H1 (cell line): ENCODE results near the gene PRCD. TPM values are rescaled to one million over a fixed set of nuclear protein-coding genes. Genes with fewer than 3 reads are reported as not detected.
A peak's percentile ranks its signal among the peaks of the same experiment; 100 is the strongest.

ENCODE experiments used
- CTCF ChIA-PET: fragments of 300-600 bp; sonication (Branson Sonifier 250); formaldehyde crosslinking; loops from one replicate; lab custom pipeline; 2021; ENCODE audit not compliant: partially characterized antibody; lab: Charles Lee
- POLR2A ChIA-PET: fragments of 300-600 bp; sonication (Branson Sonifier 250); formaldehyde crosslinking; loops from one replicate; lab custom pipeline; 2021; ENCODE audit warnings: inconsistent platforms; ENCODE audit not compliant: partially characterized antibody; lab: Charles Lee
- DNase-seq, 2 experiments: peaks; one replicate each; pipeline versions ENCODE4 v3.0.0 to v3.0.0-alpha.2; 2010 to 2022; ENCODE audit warnings: low spot score in 2 of 2, low read depth in 1 of 2, mixed read lengths in 1 of 2
- FAIRE-seq: peaks from 2 replicates; lab custom pipeline; 2011; peaks lifted over from hg19 to GRCh38; lab: Jason Lieb, UNC
- H2AFZ ChIP-seq: 2 replicates; pipeline ENCODE4 v1.8.1; 2012; ENCODE audit warnings: low read length, inconsistent platforms
- H2AK5ac ChIP-seq: 2 replicates; pipeline ENCODE4 v1.6.1; 2013; ENCODE audit warnings: low read depth, low read length
- H2BK120ac ChIP-seq: replicated peaks from 2 replicates; pipeline ENCODE3; 2013; ENCODE audit warnings: low read depth, low read length, inconsistent platforms
- H2BK12ac ChIP-seq: 2 replicates; pipeline ENCODE4 v1.6.1; 2013; ENCODE audit warnings: low read depth, low read length
- H2BK15ac ChIP-seq: 2 replicates; pipeline ENCODE4 v1.6.1; 2013; ENCODE audit warnings: low read length
- H2BK20ac ChIP-seq: 2 replicates; pipeline ENCODE4 v1.6.1; 2013; ENCODE audit warnings: low read length
- H2BK5ac ChIP-seq: 2 replicates; pipeline ENCODE4 v1.6.1; 2013; ENCODE audit warnings: low read depth, low read length
- H3K14ac ChIP-seq: 2 replicates; pipeline ENCODE4 v1.6.1; 2013; ENCODE audit warnings: inconsistent platforms; ENCODE audit not compliant: insufficient read length
- H3K18ac ChIP-seq: 2 replicates; pipeline ENCODE4 v1.6.1; 2013; ENCODE audit warnings: low read length; ENCODE audit errors: extremely low read depth
- H3K23ac ChIP-seq: 2 replicates; pipeline ENCODE4 v1.6.1; 2013; ENCODE audit warnings: inconsistent platforms; ENCODE audit not compliant: insufficient read length
- H3K23me2 ChIP-seq: 2 replicates; pipeline ENCODE4 v1.6.1; 2013; ENCODE audit warnings: low read depth, low read length
- H3K27ac ChIP-seq: 2 replicates; pipeline ENCODE4 v1.6.1; 2011; ENCODE audit warnings: low read depth, low read length, inconsistent platforms
- H3K27me3 ChIP-seq, 4 experiments: replicated peaks in 1 of 4; 1 replicate in 1 of 4; 2 replicates in 3 of 4; pipeline versions ENCODE4 v1.6.1 to v1.8.1; 2011 to 2013; ENCODE audit warnings: low read length in 3 of 4, mild to moderate bottlenecking in 3 of 4, inconsistent platforms in 2 of 4, mixed read lengths in 2 of 4, moderate library complexity in 1 of 4; ENCODE audit not compliant: control insufficient read depth in 3 of 4, insufficient read depth in 3 of 4; ENCODE audit errors: extremely low read depth in 1 of 4
- H3K36me3 ChIP-seq, 4 experiments: 2 replicates each; pipeline versions ENCODE4 v1.6.1 to v1.8.1; 2011 to 2013; ENCODE audit warnings: mild to moderate bottlenecking in 4 of 4, low read length in 3 of 4, moderate library complexity in 2 of 4, control low read depth in 1 of 4, inconsistent platforms in 1 of 4; ENCODE audit not compliant: insufficient read depth in 4 of 4, control insufficient read depth in 2 of 4
- H3K4ac ChIP-seq: replicated peaks from 2 replicates; pipeline ENCODE3; 2013; ENCODE audit warnings: low read length, low read depth, mixed read lengths, inconsistent platforms; ENCODE audit not compliant: insufficient read length
- H3K4me1 ChIP-seq, 4 experiments: replicated peaks in 1 of 4; 1 replicate in 1 of 4; 2 replicates in 3 of 4; pipeline versions ENCODE4 v1.6.1 to v1.8.1; 2011 to 2013; ENCODE audit warnings: low read length in 3 of 4, inconsistent platforms in 2 of 4, mixed read lengths in 1 of 4; ENCODE audit not compliant: insufficient read depth in 4 of 4, control insufficient read depth in 3 of 4
- H3K4me2 ChIP-seq, 2 experiments: 2 replicates each; pipeline versions ENCODE4 v1.6.1 to v1.8.1; 2011 to 2013; ENCODE audit warnings: low read depth in 2 of 2, low read length in 2 of 2, control low read depth in 1 of 2, inconsistent platforms in 1 of 2, mild to moderate bottlenecking in 1 of 2; ENCODE audit not compliant: insufficient read depth in 1 of 2
- H3K4me3 ChIP-seq, 4 experiments: fragments of 200-600, 300-600 bp in 1 of 4; sonication (generic), shearing (Covaris generic), sonication (Bioruptor Twin) in 1 of 4; 2 replicates each; pipeline versions ENCODE4 v1.5.1 to v1.8.1; 2011 to 2016; ENCODE audit warnings: low read length in 4 of 4, low read depth in 3 of 4, control low read depth in 2 of 4, inconsistent platforms in 2 of 4, mild to moderate bottlenecking in 2 of 4, mixed read lengths in 1 of 4, moderate library complexity in 1 of 4; ENCODE audit not compliant: insufficient read depth in 2 of 4; ENCODE audit errors: extremely low read depth in 1 of 4
- H3K56ac ChIP-seq: replicated peaks from 2 replicates; pipeline ENCODE3; 2013; ENCODE audit warnings: low read depth, mild to moderate bottlenecking, mixed read lengths, low read length, inconsistent platforms; ENCODE audit not compliant: insufficient read length
- H3K79me1 ChIP-seq: 2 replicates; pipeline ENCODE4 v1.6.1; 2013; ENCODE audit warnings: low read depth, low read length, control low read depth
- H3K79me2 ChIP-seq, 2 experiments: 2 replicates each; pipeline versions ENCODE4 v1.6.1 to v1.8.1; 2012 to 2013; ENCODE audit warnings: low read length in 2 of 2, mild to moderate bottlenecking in 2 of 2, inconsistent platforms in 1 of 2; ENCODE audit not compliant: insufficient read depth in 2 of 2, control insufficient read depth in 1 of 2
- H3K9ac ChIP-seq, 4 experiments: replicated peaks in 1 of 4; 1 replicate in 1 of 4; 2 replicates in 3 of 4; pipeline versions ENCODE4 v1.6.1 to v1.8.1; 2011 to 2013; ENCODE audit warnings: low read depth in 3 of 4, low read length in 3 of 4, control low read depth in 2 of 4, mild to moderate bottlenecking in 2 of 4, moderate library complexity in 2 of 4, inconsistent platforms in 1 of 4; ENCODE audit errors: extremely low read depth in 1 of 4
- H3K9me3 ChIP-seq, 2 experiments: 2 replicates each; pipeline versions ENCODE4 v1.6.1 to v1.8.1; 2012 to 2013; ENCODE audit warnings: mild to moderate bottlenecking in 2 of 2, moderate library complexity in 2 of 2, control low read depth in 1 of 2, inconsistent platforms in 1 of 2, low read depth in 1 of 2, low read length in 1 of 2, mixed read lengths in 1 of 2; ENCODE audit not compliant: insufficient read depth in 2 of 2
- H4K20me1 ChIP-seq, 2 experiments: replicated peaks in 1 of 2; 2 replicates each; pipeline versions ENCODE3 to v1.8.1; 2011 to 2013; ENCODE audit warnings: inconsistent platforms in 2 of 2, low read length in 2 of 2, mild to moderate bottlenecking in 1 of 2; ENCODE audit not compliant: insufficient read depth in 2 of 2, control insufficient read depth in 1 of 2
- H4K5ac ChIP-seq: 2 replicates; pipeline ENCODE4 v1.6.1; 2013; ENCODE audit warnings: low read length, low read depth, mixed read lengths, inconsistent platforms; ENCODE audit not compliant: insufficient read length
- H4K8ac ChIP-seq: 2 replicates; pipeline ENCODE4 v1.8.0; 2013; ENCODE audit warnings: mild to moderate bottlenecking, moderate library complexity, low read length, inconsistent platforms; ENCODE audit not compliant: insufficient read depth; ENCODE audit errors: extremely low read depth
- H4K91ac ChIP-seq: replicated peaks from 2 replicates; pipeline ENCODE3; 2013; ENCODE audit warnings: low read length, mixed read lengths, inconsistent platforms; ENCODE audit not compliant: insufficient read length
- EP300 ChIP-seq, 2 experiments: IDR thresholded peaks; 1 replicate in 1 of 2; 2 replicates in 1 of 2; pipeline ENCODE4 v1.6.1; 2011 to 2012; ENCODE audit warnings: low read depth in 2 of 2, low read length in 2 of 2, mild to moderate bottlenecking in 2 of 2, borderline replicate concordance in 1 of 2, inconsistent platforms in 1 of 2, moderate library complexity in 1 of 2
- POLR2A ChIP-seq, 2 experiments: IDR thresholded peaks; 1 replicate in 1 of 2; 2 replicates in 1 of 2; pipeline ENCODE4 v1.6.1; 2011; ENCODE audit warnings: low read depth in 2 of 2, low read length in 2 of 2, mild to moderate bottlenecking in 2 of 2; ENCODE audit errors: control extremely low read depth in 1 of 2
- WGBS, 2 experiments: shearing (Covaris generic) in 1 of 2; methylation state at CpG; one replicate each; pipeline versions ENCODE4 v1.1.6 to v1.1.7; 2013 to 2015; ENCODE audit warnings: low lambda C conversion rate in 2 of 2, mixed read lengths in 2 of 2, inconsistent platforms in 1 of 2, low coverage in 1 of 2, missing lambda C conversion rate in 1 of 2; ENCODE audit not compliant: insufficient replicate concordance in 2 of 2, insufficient coverage in 1 of 2, insufficient read length in 1 of 2; ENCODE audit errors: extremely low coverage in 1 of 2, missing lambda C conversion rate in 1 of 2; 5-methylcytosine and 5-hydroxymethylcytosine counted together
- polyA plus RNA-seq, 7 experiments: library from polyadenylated mRNA; depleted of rRNA in 3 of 7; stranded (reverse) in 5 of 7; unstranded in 2 of 7; fragments of >200 nt in 5 of 7; fragments of 200-250 nt in 2 of 7; gene quantifications; 1 replicate in 5 of 7; 2 replicates in 1 of 7; 4 replicates in 1 of 7; pipeline versions ENCODE4 v1.2.1 to v1.2.3, GENCODE V29; 2011 to 2013; ENCODE audit warnings: missing spikeins in 2 of 7, mixed read lengths in 2 of 7
- total RNA-seq: library from RNA; stranded (reverse); fragmentation: NEBNext Ultra II Directional; extraction: Animal tissue kit (Norgen Biotek cat#: 25700); gene quantifications from 2 replicates; pipeline ENCODE4 v1.2.1, GENCODE V29; 2021

PRCD gene
- total and polyA plus RNA-seq, 2 of the 8 experiments (the other 6 are each of a cell fraction or from before 2014, with no cell fraction given): 0.77 to 2.1 TPM

DNA sequence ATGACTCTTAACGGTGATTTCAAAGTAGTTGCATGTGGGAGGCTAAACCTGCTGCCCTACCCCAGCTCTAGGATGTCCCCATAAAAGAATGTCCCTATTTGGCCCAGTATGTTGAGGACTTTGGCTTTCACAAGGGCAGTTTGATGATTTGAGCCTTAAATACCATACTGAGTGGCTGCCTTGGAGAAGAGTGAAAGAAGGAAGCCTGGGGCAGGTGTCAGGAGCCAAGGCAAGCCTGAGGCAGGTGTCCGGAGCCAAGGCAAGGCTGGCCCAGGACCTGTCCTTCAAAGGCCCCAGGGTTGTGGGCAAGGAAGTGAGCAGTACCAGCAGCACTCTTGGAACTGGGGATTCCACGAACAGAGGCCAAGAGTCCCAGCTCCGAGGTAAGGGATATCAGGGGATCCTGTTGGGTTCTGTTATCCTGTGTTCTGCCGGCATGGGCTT, 27.2 kb downstream of the PRCD start:
- 91% methylated on average over 5 of the region's 5 CpGs; no CpG with 5 or more reads in 1 of the 2 experiments for WGBS, 2 experiments
- Histone ChIP-seq H3K9me3 (no peaks in the 10 kb centered on the region), H2BK12ac (no peak overlapping the region), H2AK5ac (no peak overlapping the region), H3K4ac (no peak overlapping the region), H2BK5ac (no peak overlapping the region), H3K79me1 (peaks cover 2% of the 10 kb centered on the region), H3K56ac (no peak overlapping the region), H4K8ac (no peak overlapping the region), H2BK20ac (no peak overlapping the region), H3K23me2 (no peaks in the 10 kb centered on the region; the same call in 1 of the 2 replicates), H4K20me1 (peaks cover 23 to 28% of the 10 kb centered on the region in 2 experiments), H3K27me3 (no peaks in the 10 kb centered on the region; a peak in 1 of 7 replicates), H3K36me3 (peaks cover 12 to 40% (median 27%) of the 10 kb centered on the region in 4 experiments), H3K14ac (no peak overlapping the region), H2BK120ac (no peak overlapping the region), H2BK15ac (no peak overlapping the region), H4K5ac (no peak overlapping the region), H3K27ac (no peak overlapping the region), H3K4me2 (no peak overlapping the region), H3K4me3 (no peak overlapping the region), H4K91ac (no peak overlapping the region), H3K4me1 (peaks cover 0 to 21% (median 5%) of the 10 kb centered on the region in 4 experiments; a peak in 6 of 7 replicates), H3K18ac (no peak overlapping the region), H3K9ac (no peak overlapping the region), H2AFZ (no peak overlapping the region), H3K79me2 (peaks cover 0 to 9% of the 10 kb centered on the region in 2 experiments; a peak in 2 of 4 replicates), H3K23ac (no peak overlapping the region)
- POLR2A ChIA-PET: interaction anchor here (0.6 to 7.7 kb wide), 28 partner anchors 8 to 142 kb away, joined by 3 to 133 read pairs (median 4); partner anchors contain the start of genes PRCD and ST6GALNAC2
- CTCF ChIA-PET: interaction anchor here (0.9 to 9.3 kb wide), 21 partner anchors 9 to 705 kb away, joined by 3 to 71 read pairs (median 4); no protein-coding TSS in a partner anchor
- no peak for DNase-seq
- no peak for FAIRE-seq
- TF ChIP-seq POLR2A (IDR thresholded peaks at IDR 0.05; ENCODE audit: control extremely low read depth in 1 of 2, low read depth in 2 of 2, low read length in 2 of 2) (0 out of 3 replicates have a peak, but pooled peaks of 1 of the 2 experiments have one; percentile 8), EP300 (IDR thresholded peaks at IDR 0.05; ENCODE audit: borderline replicate concordance in 1 of 2, low read depth in 2 of 2, low read length in 2 of 2) (no peak)
